DMS 273 (cell line): ENCODE results near the gene DNPH1.

Experiments used
- DNase-seq: peaks from one replicate; lab custom pipeline; 2025; ENCODE audit not compliant: unreplicated experiment; lab: John Stamatoyannopoulos, UW

Gene DNPH1

GRCh38 chr6:43184268-43184985, 44.9 kb downstream of the DNPH1 start:
- DNase-seq: no peak

GRCh38 chr6:43183441-43183840, 45.8 kb downstream of the DNPH1 start:
- no peak for DNase-seq

- peak; percentile 83 for DNase-seq
These were observed 47.1 kb downstream of the DNPH1 start, which contains the start of gene CUL9 for GRCh38 chr6:43181942-43182860. CUL9 (plus strand) TSS chr6:43182196; CDS start chr6:43184311, 2,115 bp downstream.

GRCh38 chr6:43181621-43181941, 47.7 kb downstream of the DNPH1 start:
- DNase-seq: no peak

GRCh38 chr6:43180985-43181384, 48.3 kb downstream of the DNPH1 start:
- DNase-seq: peak; percentile 31

GRCh38 chr6:43180058-43180457, 49.2 kb downstream of the DNPH1 start:
- no peak for DNase-seq

- DNase-seq: no peak
These were observed 50.1 kb downstream of the DNPH1 start for GRCh38 chr6:43178951-43179830.

- no peak for DNase-seq
These were observed 51.1 kb downstream of the DNPH1 start for GRCh38 chr6:43178150-43178549.

GRCh38 chr6:43176423-43176786, 52.9 kb downstream of the DNPH1 start:
- no peak for DNase-seq

GRCh38 chr6:43175676-43176422, 53.4 kb downstream of the DNPH1 start:
- no peak for DNase-seq
